SKM-1 treated with dmso at 0.1 percent for 144 hours (cell line): ENCODE data around the gene ALDH18A1.

ENCODE experiments used
- DNase-seq: peaks from one replicate; lab custom pipeline; 2025; ENCODE audit not compliant: unreplicated experiment; lab: John Stamatoyannopoulos, UW

Gene ALDH18A1

DNA sequence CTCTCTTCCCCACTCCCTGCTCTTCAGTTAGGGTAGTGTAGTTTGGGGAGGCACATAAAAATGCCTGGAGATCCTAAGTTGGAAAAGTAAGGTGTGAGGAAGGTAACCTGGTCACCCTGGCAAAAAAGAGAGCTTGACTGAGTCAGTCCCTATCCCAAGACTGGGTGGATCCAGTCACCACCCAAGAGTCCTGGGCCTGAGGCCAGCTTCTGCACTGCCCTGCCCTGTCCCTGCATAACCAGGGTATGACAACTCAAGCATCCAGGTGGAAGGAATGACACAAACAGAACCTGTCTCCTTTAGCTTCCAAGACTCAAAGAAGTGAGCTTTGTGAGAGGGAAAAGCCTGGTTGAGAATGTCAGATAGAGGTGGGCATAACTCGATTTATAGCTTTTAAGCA, 68.5 kb downstream of the ALDH18A1 start:
- no peak for DNase-seq

DNA sequence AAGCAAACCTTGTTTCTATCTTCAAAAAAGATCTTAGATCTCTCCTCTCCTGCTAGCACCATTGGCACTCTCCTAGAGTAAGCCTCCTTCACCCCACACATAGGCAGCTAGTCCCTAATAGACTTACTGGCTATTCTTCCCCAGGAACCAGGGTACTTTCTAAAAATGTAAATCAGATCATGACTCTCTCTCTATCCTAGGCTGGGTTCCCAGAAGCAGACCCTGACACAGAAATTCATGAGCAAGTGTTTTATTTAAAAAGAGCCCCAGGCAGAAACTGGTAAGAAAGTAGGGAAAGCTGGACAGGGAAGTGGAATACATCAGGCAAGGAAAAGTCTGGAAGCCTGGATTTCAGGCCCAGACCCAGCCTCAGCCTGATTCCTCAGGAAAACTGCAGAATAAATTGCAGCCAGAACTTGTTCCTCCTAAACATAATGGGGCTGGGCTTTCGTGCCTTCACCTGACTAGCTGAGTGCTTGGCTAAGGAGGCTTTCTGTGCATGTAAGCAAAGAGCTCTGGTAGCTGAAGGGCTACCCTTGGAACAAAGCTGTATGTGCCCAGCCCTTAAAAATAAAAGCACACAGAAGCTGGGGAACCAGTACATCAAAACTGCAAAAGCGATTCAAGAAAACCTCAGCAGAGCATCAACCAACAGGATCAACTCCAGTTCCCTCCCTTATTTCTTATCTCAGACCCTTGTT, 76.5 kb downstream of the ALDH18A1 start:
- no peak for DNase-seq

DNA sequence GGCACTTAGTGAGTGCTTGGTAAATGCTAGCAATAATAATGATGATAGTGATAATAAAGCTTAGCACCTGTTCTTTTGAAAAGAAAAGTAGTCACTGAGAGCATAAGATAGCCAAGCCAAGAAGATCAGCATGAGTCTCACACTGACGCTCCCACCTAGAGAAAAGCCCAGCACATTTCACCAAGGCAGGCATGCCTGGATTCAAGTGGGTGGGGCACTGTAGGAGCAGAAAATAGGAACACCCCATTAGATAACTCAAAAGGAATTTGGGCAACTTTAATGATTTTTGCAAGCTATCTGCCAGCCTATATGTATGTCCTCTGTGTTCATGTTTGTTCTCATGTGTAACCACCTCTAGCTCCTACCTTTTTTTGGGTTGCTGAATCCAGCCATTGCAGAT, 77.2 kb downstream of the ALDH18A1 start:
- DNase-seq, result no peak

DNA sequence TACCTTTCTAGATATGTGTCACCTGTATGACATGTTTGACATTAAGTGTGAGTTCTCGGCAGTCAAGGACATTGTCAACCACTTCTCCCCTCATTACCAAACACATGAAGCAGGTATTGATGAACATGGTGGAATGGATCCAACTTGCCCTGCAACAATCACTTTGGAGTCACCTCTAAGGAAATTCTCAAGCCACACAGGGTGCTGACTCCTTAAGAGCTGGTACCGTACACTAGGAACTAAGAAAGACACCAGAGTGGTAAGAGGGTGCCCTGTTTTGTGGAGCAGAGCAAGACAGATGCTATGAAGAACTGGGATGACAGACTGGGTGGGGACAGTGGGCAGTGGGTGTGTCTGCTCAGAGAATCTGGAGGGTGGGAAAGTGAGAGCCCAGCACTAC, 77.9 kb downstream of the ALDH18A1 start:
- DNase-seq, result no peak

DNA sequence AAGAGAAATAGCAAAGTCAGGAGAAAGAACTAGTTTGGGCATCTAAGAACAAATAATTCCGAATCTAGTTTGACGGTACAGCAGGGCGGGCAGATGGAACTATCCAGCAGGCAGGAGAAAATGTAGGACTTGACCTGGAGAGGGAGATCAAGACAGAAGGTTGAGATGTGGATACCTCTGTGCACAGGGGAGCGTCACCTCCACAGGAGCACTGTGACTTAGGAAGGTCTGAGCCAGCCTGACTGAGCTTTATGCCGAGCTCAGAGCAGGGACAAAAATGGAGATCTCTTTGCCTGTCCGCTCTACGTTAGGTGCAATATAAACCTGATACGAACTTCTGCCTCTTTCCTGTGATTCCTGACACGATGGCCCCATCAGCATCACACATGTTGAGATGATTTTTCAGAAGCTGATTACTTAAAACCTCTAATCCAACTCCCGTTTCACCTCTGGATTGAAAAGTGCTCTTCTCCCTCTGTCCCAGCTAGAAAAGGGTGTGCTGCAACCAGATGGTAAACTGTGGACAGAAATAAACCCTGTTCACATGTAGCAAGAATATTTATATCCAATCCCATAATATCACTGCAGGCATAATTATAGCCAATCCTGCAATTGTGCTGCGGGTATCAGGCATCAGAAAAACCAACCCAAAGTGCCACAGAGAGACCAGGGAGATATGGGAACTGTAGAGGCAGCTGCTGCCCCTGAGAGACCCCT, 81.7 kb downstream of the ALDH18A1 start:
- DNase-seq, result no peak

DNA sequence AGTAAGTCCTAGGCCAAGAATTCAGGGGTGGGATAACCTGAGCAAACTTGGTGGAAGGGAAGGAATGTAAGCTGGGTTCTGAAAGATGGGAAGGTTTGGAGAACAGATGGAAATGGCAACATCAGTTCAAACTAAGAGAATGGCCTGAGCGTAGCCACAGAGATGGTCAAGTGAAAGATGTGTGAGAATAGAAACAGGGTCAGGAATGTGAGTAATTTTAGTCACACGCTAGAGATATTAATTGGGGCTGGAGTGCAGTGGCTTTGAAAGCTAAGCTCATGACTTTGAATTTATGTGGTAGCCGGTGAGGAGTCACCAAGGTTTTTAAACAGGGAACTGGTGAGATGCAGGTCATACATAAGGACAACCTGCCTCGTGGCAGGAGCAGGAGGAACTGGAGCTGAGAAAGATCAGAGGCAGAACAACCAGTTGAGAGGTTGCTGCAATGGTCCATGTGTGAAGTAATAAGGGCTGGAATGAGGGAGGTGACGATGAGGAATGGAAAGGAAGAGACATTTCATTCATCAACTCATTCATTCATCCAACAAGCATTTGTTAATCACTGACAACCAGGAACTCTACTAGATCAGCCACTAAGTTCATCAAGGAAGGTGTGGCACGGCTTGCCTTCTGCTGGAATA, 82.4 kb downstream of the ALDH18A1 start:
- no peak for DNase-seq

DNA sequence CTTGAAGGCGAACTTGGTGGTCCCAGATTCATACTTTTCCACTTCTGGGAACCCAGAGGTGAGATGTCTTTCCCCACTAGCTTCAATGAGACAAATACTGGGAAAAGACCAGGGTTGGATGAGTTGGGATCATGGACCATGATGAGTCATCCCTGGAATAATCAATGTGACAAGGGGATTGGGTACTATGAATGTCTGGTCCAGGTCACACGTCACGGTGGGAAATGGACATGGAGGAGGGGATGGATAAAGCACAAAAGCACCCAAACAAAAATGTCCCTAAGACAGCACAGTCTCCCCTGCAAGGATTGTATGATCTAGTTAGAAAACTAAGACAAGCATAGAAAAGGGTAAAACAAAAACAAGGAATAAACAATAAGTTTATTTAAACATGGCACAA, 83.0 kb downstream of the ALDH18A1 start:
- no peak for DNase-seq

DNA sequence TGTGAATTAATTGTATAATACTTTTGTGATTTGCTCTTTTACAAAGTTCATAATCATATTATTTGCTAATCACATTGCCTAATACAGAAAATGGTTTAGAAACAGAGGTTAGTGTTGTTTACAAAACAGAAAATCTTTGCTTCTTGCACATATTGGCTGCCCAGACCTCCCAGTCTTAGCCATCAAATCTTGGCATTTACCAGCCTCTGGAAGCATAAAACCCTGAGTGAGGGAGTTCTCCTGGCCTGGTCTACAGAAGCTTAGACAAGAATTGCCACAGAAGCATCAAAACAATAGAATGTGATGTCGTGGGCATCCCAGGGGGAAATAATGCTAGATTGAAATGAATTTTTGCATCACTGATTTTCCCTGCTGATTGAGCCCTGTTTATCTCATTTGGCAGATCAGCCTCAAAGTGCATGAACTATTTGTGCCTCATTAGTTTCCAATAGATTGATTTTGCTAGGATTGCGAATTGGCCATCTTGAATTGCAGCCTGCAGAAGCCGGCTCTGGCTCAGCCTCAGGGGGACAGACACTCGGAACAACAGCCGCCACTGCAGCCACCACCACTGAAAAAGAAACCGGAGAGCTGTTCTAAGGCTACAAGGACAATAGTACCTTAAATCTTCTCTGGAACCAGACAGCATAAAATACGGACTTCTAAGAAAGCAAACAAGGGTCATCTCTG, 84.2 kb downstream of the ALDH18A1 start:
- no peak for DNase-seq

DNA sequence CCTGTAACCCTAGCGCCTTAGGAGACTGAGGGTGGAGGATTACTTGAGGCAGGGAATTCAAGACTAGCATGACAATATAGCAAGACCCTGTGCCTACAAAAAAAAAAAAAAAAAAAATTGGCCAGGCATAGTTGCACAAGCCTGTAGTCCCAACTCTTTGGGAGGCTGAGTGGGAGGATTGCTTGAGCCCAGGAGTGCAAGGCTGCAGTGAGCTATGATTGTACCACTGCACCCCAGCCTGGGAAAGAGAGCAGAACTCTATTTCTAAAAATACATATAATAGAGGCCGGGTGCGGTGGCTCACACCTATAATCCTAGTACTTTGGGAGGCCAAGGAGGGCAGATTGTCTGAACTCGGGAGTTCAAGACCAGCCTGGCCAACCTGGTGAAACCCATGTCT, 85.1 kb downstream of the ALDH18A1 start:
- DNase-seq, result no peak

DNA sequence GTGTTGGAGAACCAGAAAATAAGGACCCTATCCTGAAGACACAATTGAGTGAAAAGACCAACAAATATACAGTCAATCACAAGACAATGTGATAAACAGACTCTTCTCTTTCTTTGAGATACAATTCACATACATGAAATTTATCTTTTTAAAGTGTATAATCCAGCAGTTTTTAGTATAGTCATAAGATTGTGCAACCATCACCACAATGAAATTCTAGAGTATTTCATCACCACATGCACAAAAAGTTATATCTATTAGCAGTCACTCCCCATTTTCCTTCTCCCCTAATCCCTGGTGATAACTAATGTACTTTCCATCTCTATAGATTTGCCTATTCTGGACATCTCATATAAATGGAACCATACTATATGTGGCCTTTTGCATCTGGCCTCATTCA, 87.1 kb downstream of the ALDH18A1 start:
- no peak for DNase-seq

DNA sequence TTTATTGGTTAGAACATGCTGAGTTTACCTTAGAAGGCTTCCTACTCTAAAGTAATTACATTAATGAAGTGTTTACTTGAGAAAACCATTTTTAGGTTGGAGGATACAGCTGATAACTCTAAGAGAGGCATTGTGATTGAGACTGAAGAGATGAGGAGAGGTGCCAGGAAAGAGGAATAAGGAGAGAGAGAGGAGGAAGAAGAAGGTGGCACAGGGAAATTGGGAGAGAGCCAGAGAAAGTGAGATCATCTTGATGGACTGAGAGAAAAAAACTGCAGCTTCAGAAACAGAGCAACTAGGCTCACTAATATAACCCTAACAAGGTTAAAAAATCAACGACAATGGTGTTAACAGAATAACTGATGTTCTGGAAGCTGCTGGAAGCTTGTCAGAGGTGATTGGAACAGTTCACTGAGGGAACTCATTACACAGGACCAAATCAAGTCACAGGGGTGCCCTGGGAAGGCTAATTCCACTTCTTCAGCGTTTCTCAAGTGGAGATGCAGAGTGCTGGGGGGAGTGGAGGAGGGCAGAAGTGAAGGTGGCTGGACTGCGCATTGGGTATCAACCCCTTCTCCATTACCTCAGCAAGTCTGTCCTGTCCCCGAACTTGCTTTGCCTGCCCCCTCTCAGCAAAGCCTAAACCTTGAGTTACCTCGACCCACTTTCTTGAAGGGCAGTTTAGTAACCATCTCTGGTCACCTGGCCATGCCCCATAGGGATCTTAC, 88.4 kb downstream of the ALDH18A1 start:
- no peak for DNase-seq

DNA sequence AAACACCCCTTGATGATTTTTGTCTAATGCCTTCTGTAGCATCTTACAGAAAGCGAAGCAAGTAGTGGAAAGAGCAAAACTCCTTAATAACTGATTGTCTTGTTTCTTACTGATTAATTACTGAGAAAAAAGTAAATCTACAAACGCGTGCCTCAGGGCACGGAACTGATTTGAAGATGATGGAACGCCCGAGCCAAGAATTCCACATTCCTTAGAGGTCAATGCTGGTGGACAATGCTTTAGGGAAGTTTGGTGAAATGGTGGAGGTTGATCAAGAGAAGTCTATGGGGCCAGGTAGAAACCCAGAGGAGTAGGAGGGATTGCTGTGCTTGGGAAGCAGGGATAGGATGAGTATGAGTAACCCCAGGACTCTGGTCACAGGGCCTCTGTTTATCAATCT, 90.4 kb downstream of the ALDH18A1 start:
- no peak for DNase-seq

DNA sequence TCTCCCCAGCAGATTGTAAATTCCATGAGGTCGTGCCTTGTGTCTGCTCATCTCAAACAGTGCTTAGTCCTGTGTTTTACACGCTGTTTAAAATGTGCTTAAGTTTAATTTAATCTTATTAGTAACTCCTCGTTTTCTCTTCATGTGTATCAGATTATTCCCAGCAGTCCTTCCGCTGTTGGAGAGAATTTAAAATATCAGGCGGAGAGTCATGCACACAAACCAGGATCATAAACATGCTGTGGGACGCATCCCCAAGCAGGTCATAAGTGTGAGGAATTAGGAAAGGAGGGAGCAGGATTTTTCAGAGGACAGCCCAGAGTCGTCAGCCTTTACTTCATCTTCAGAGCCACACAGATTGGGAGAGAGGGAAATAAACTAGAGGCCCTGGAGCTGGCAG, 91.2 kb downstream of the ALDH18A1 start:
- no peak for DNase-seq

DNA sequence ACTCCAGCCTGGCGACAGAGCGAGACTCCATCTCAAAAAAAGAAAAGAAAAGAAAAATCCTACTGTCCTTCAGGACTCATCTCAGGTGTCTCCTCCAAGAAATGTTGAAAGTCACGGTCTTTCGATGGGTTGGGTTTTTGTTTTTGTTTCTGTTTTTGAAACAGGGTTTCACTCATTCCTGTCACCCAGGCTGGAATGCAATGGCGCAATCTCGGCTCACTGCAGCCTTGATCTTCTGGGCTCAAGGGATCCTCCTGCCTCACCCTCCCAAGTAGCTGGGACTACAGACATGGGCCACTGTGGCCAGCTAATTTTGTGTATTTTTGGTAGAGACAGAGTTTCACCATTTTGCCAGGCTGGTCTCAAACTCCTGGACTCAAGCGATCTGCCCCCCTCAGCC, 92.2 kb downstream of the ALDH18A1 start:
- no peak for DNase-seq

DNA sequence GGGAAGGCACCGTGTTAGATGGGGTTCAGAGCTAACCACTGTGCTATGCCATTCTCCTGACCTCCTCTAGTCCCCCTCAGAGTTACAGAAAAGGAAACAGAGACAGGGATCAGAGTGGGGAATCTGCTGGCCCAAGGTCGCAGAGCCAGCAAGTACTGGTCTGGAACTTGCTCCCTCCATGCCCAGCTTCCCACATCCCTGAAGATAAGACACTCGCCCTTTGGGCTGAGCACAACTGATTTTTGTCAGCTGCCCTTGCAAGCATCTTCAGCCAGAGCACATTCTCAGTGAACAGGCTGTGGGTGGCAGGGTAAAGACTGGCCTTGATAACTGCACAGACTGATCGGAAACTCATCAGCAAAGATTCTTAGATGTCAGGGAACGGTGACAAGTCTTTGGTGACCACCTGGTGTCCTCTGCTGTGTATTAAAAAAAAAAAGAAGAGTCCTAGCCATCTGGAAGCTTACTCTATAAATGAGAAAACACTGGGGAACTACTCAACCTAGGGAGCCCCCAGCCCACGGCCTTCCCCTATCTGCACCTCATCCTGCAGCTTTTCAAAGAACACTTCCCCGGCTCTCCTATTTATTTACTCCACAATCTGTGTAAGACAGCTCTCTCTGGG, 94.1 kb downstream of the ALDH18A1 start:
- no peak for DNase-seq

DNA sequence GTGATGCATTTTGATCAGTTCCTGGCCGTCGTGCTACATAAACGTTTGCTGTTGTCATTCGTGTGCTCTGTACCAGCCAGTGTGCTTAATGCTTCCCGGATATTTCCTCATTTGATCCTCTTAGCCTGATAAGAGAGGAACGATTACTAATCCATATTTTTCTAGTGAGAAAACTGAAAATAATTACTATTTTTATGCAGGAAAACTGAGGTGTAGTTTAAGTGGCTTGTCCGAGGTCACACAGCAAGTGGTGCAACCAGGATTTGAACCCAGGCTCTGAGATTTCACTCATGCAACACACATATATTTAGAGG, 94.7 kb downstream of the ALDH18A1 start:
- no peak for DNase-seq

DNA sequence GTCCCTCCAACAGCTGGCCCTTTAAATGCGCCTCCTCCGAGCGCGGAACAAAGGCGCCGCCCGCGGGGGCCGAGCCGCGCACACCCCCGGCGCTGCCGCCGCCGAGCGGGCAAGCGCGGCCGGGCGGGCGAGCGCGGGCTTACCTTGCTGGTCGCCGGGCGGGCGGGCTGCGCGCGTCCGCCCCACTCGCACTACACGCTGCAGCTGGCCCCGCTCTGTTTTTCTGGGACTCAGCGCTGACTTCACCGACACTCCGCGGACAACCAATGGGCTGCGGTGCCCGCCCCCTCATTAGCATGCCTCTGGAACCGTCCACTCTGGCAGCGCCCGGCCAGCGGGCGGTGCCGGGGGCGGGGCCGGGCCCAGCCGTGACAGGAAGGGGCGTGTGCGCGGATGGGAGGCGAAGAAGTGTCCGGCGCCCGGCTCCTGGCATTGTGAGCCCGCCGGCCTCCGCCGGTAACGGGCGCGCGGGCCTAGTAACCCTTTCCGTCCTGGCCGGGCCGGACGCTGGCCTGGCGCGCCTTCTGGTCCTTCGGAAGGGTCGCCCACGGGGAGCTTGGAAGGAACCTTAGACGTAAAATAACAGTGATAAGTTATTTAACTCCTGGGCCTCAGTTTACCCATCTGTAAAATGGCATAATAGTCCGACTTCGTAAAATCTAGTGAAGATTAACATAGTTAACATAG, 95.2 kb downstream of the ALDH18A1 start, which contains the start of gene SORBS1:
Gene SORBS1, minus strand, starts transcription at position 195 of the 687 bp plus-strand sequence. CDS start 120,236 bp downstream, outside the sequence.
- peak; percentile 95 for DNase-seq

DNA sequence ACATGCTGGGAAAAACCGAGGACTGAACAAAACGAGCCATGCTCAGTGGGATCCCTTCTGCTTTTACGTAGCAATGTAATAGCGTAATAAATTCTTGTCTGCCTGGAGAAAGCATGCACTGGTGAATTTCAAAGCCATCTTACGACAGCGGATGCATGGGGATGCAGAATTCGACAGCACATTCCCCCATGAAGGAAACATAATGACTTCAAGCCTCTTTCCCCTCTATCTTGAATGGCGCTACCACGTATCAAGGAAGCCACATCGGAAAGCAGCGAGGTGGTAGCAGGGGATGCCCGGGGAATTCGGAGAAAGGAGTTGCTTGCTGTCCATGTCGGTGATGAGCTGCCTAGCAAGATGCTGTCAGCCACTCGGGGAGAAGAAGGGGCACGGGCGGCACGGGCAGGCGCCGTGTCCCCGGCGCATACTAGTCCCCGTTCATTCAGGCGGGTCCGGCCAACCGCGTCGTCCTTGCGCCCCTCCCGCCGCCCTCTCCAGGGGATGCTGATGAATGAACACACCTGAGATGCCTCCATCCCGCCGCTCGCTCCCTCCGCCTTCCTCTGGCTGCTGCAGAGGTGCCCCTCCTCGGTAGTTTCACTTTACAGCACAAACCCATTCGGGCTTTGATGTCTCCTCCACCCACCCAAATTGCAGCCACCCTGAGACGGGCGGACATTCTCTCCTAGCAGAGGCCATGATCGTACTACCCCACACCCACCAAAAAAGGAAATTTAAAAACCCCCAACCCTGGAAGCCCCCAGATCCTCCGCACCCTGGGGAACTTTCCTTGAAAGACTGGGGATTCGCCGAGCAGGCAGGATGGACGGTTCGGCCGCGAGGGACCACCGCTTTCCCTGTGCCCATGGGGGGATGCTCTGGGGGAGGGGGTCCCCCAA, 96.0 kb downstream of the ALDH18A1 start:
- DNase-seq, result peak; percentile 5

DNA sequence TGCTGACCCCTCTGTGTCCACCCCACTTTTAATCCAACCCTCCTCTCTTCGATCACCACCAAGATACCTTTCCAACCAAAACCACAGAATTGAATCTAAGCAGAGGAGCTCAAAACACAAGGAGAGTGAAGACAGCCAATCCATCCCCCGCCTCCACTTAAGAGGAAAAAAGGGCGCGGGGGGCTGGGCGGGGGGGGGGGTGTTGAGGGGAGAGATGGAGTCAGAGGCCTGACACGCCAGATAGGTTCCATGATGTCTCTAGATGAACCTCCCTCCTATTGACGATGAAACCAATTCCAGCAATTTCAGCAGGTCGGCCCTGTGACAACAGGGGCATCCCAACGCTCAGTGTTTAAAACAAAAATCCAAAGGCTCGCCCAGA, 96.6 kb downstream of the ALDH18A1 start:
- DNase-seq, result no peak
